ENCODE measurements around the gene PRKCZ. TPM values are rescaled to one million over a fixed set of nuclear protein-coding genes. Genes with fewer than 3 reads are reported as not detected.

The PRKCZ gene
- total RNA-seq, 1 donor: 1.6 TPM

- no peak overlapping the region for H3K4me3 ChIP-seq (ENCODE audit: low read depth, low read length)
- TF ChIP-seq CTCF (IDR thresholded peaks at IDR 0.05; ENCODE audit: insufficient read depth, low read length): no peak
- DNase-seq (ENCODE audit: low read depth): no peak
These were observed 105.6 kb downstream of the PRKCZ start for GRCh38 chr1:2155788-2156187.

GRCh38 chr1:2156866-2157265 is 106.7 kb downstream of the PRKCZ start:
- DNase-seq (ENCODE audit: low read depth): no peak
- H3K4me3 ChIP-seq (ENCODE audit: low read depth, low read length): no peak overlapping the region
- no peak for TF ChIP-seq CTCF (IDR thresholded peaks at IDR 0.05; ENCODE audit: insufficient read depth, low read length)

GRCh38 chr1:2157856-2158255 is 107.6 kb downstream of the PRKCZ start:
- TF ChIP-seq CTCF (IDR thresholded peaks at IDR 0.05; ENCODE audit: insufficient read depth, low read length): no peak
- H3K4me3 ChIP-seq (ENCODE audit: low read depth, low read length): no peak overlapping the region
- no peak for DNase-seq (ENCODE audit: low read depth)

GRCh38 chr1:2158272-2158671 is 108.1 kb downstream of the PRKCZ start:
- no peak for DNase-seq (ENCODE audit: low read depth)
- no peak for TF ChIP-seq CTCF (IDR thresholded peaks at IDR 0.05; ENCODE audit: insufficient read depth, low read length)
- H3K4me3 ChIP-seq (ENCODE audit: low read depth, low read length): no peak overlapping the region

GRCh38 chr1:2159124-2159523 is 108.9 kb downstream of the PRKCZ start:
- TF ChIP-seq CTCF (IDR thresholded peaks at IDR 0.05; ENCODE audit: insufficient read depth, low read length): no peak
- DNase-seq (ENCODE audit: low read depth): no peak

GRCh38 chr1:2160451-2161300 is 110.5 kb downstream of the PRKCZ start:
- no peak for DNase-seq (ENCODE audit: low read depth)
- TF ChIP-seq CTCF (IDR thresholded peaks at IDR 0.05; ENCODE audit: insufficient read depth, low read length): no peak

More at GRCh38 chr1:2159124-2159523, 108.9 kb downstream of the PRKCZ start:
- H3K4me3 ChIP-seq (ENCODE audit: low read depth, low read length): no peak overlapping the region

More at GRCh38 chr1:2160451-2161300, 110.5 kb downstream of the PRKCZ start:
- no peak overlapping the region for H3K4me3 ChIP-seq (ENCODE audit: low read depth, low read length)
